ENCODE data around the gene FKTN.
"Not testable (repeated sequence)": the region's sequence is repeated elsewhere in the genome, so short reads cannot be mapped to it uniquely, and the experiment has no call there.

FKTN gene

GRCh38 chr9:105579952-105580351, 22.0 kb downstream of the FKTN start:
- peaks cover 11% of the 10 kb centered on the region for H3K36me3 Mint-ChIP-seq
- not testable (repeated sequence) for H3K27ac Mint-ChIP-seq; H3K9me3 Mint-ChIP-seq (ENCODE audit: low read depth); H3K4me1 Mint-ChIP-seq (ENCODE audit: low read depth); H3K27me3 Mint-ChIP-seq; H3K4me3 Mint-ChIP-seq

GRCh38 chr9:105581550-105581949, 23.6 kb downstream of the FKTN start:
- H3K4me3 Mint-ChIP-seq; H3K4me1 Mint-ChIP-seq (ENCODE audit: low read depth); H3K27me3 Mint-ChIP-seq; H3K27ac Mint-ChIP-seq; H3K9me3 Mint-ChIP-seq (ENCODE audit: low read depth); H3K36me3 Mint-ChIP-seq: not testable (repeated sequence)

GRCh38 chr9:105593145-105593544, 35.2 kb downstream of the FKTN start:
- no peaks in the 10 kb centered on the region for H3K4me1 Mint-ChIP-seq (ENCODE audit: low read depth)
- H3K27me3 Mint-ChIP-seq, result no peaks in the 10 kb centered on the region
- no peak overlapping the region for H3K27ac Mint-ChIP-seq
- no peak overlapping the region for H3K4me3 Mint-ChIP-seq
- H3K9me3 Mint-ChIP-seq (ENCODE audit: low read depth), result peaks cover 5% of the 10 kb centered on the region
- H3K36me3 Mint-ChIP-seq, result peaks cover 29% of the 10 kb centered on the region

- Mint-ChIP-seq H3K4me1 (ENCODE audit: low read depth) (no peaks in the 10 kb centered on the region), H3K36me3 (peaks cover 20% of the 10 kb centered on the region), H3K4me3 (no peak overlapping the region), H3K9me3 (ENCODE audit: low read depth) (no peaks in the 10 kb centered on the region), H3K27me3 (no peaks in the 10 kb centered on the region), H3K27ac (no peak overlapping the region)
Observed at GRCh38 chr9:105608721-105609598, 51.0 kb downstream of the FKTN start.

GRCh38 chr9:105621001-105621400, 63.1 kb downstream of the FKTN start:
- Mint-ChIP-seq H3K36me3 (peaks cover 24% of the 10 kb centered on the region), H3K27me3 (no peaks in the 10 kb centered on the region), H3K27ac (no peak overlapping the region), H3K4me1 (ENCODE audit: low read depth) (no peaks in the 10 kb centered on the region), H3K9me3 (ENCODE audit: low read depth) (no peaks in the 10 kb centered on the region), H3K4me3 (no peak overlapping the region)

GRCh38 chr9:105625088-105625487, 67.2 kb downstream of the FKTN start:
- H3K9me3 Mint-ChIP-seq (ENCODE audit: low read depth), result no peaks in the 10 kb centered on the region
- H3K36me3 Mint-ChIP-seq, result peaks cover 34% of the 10 kb centered on the region

GRCh38 chr9:105632807-105633206, 74.9 kb downstream of the FKTN start:
- Mint-ChIP-seq H3K9me3 (ENCODE audit: low read depth) (no peaks in the 10 kb centered on the region), H3K27ac (no peak overlapping the region), H3K4me3 (no peak overlapping the region), H3K36me3 (peaks cover 18% of the 10 kb centered on the region), H3K4me1 (ENCODE audit: low read depth) (no peaks in the 10 kb centered on the region), H3K27me3 (no peaks in the 10 kb centered on the region)

More at GRCh38 chr9:105625088-105625487, 67.2 kb downstream of the FKTN start:
- H3K27me3 Mint-ChIP-seq, result no peaks in the 10 kb centered on the region
- H3K4me1 Mint-ChIP-seq (ENCODE audit: low read depth), result no peaks in the 10 kb centered on the region
- no peak overlapping the region for H3K4me3 Mint-ChIP-seq
- H3K27ac Mint-ChIP-seq, result no peak overlapping the region

- Mint-ChIP-seq H3K9me3 (ENCODE audit: low read depth) (no peaks in the 10 kb centered on the region), H3K27me3 (no peaks in the 10 kb centered on the region), H3K4me1 (ENCODE audit: low read depth) (no peaks in the 10 kb centered on the region), H3K36me3 (peaks cover 18% of the 10 kb centered on the region), H3K27ac (no peak overlapping the region), H3K4me3 (no peak overlapping the region)
Observed at GRCh38 chr9:105633411-105633810, 75.5 kb downstream of the FKTN start.

- no peaks in the 10 kb centered on the region for H3K27me3 Mint-ChIP-seq
- peaks cover 19% of the 10 kb centered on the region for H3K36me3 Mint-ChIP-seq
- H3K4me3 Mint-ChIP-seq, result no peak overlapping the region
- no peak overlapping the region for H3K27ac Mint-ChIP-seq
- no peaks in the 10 kb centered on the region for H3K4me1 Mint-ChIP-seq (ENCODE audit: low read depth)
- H3K9me3 Mint-ChIP-seq (ENCODE audit: low read depth), result no peaks in the 10 kb centered on the region
Observed at GRCh38 chr9:105636331-105636730, 78.4 kb downstream of the FKTN start.

- no peaks in the 10 kb centered on the region for H3K27me3 Mint-ChIP-seq
- H3K4me3 Mint-ChIP-seq, result no peak overlapping the region
- H3K4me1 Mint-ChIP-seq (ENCODE audit: low read depth), result no peaks in the 10 kb centered on the region
- H3K27ac Mint-ChIP-seq, result no peak overlapping the region
- H3K9me3 Mint-ChIP-seq (ENCODE audit: low read depth), result no peaks in the 10 kb centered on the region
- H3K36me3 Mint-ChIP-seq, result peaks cover 25% of the 10 kb centered on the region
Observed at GRCh38 chr9:105637787-105638395, 80.0 kb downstream of the FKTN start.

GRCh38 chr9:105639936-105640335, 82.0 kb downstream of the FKTN start:
- Mint-ChIP-seq H3K9me3 (ENCODE audit: low read depth) (no peaks in the 10 kb centered on the region), H3K27ac (no peak overlapping the region), H3K4me3 (no peak overlapping the region), H3K36me3 (peaks cover 24% of the 10 kb centered on the region), H3K27me3 (no peaks in the 10 kb centered on the region), H3K4me1 (ENCODE audit: low read depth) (no peaks in the 10 kb centered on the region)

GRCh38 chr9:105643795-105644194, 85.9 kb downstream of the FKTN start:
- Mint-ChIP-seq H3K36me3 (peaks cover 18% of the 10 kb centered on the region), H3K4me1 (ENCODE audit: low read depth) (no peaks in the 10 kb centered on the region), H3K27ac (no peak overlapping the region), H3K27me3 (no peaks in the 10 kb centered on the region), H3K4me3 (no peak overlapping the region), H3K9me3 (ENCODE audit: low read depth) (no peaks in the 10 kb centered on the region)

GRCh38 chr9:105646879-105647594, 89.1 kb downstream of the FKTN start:
- Mint-ChIP-seq H3K9me3 (ENCODE audit: low read depth) (no peaks in the 10 kb centered on the region), H3K36me3 (peaks cover 5% of the 10 kb centered on the region), H3K4me1 (ENCODE audit: low read depth) (no peaks in the 10 kb centered on the region), H3K4me3 (no peak overlapping the region), H3K27me3 (no peaks in the 10 kb centered on the region), H3K27ac (no peak overlapping the region)

- no peaks in the 10 kb centered on the region for H3K27me3 Mint-ChIP-seq
- H3K27ac Mint-ChIP-seq, result no peak overlapping the region
- no peak overlapping the region for H3K4me3 Mint-ChIP-seq
- H3K9me3 Mint-ChIP-seq (ENCODE audit: low read depth), result no peaks in the 10 kb centered on the region
- H3K4me1 Mint-ChIP-seq (ENCODE audit: low read depth), result no peaks in the 10 kb centered on the region
- H3K36me3 Mint-ChIP-seq, result peaks cover 3% of the 10 kb centered on the region
Observed at GRCh38 chr9:105647595-105648349, 89.8 kb downstream of the FKTN start.

- peaks cover 9% of the 10 kb centered on the region for H3K4me1 Mint-ChIP-seq (ENCODE audit: low read depth)
- no peak overlapping the region for H3K27ac Mint-ChIP-seq
- H3K36me3 Mint-ChIP-seq, result no peaks in the 10 kb centered on the region
- peaks cover 12% of the 10 kb centered on the region for H3K27me3 Mint-ChIP-seq
- H3K9me3 Mint-ChIP-seq (ENCODE audit: low read depth), result no peaks in the 10 kb centered on the region
- H3K4me3 Mint-ChIP-seq, result no peak overlapping the region
Observed at GRCh38 chr9:105651806-105652205, 93.9 kb downstream of the FKTN start.
